ENCODE measurements around the gene CYB561.
A peak's percentile ranks its signal among the peaks of the same experiment; 100 is the strongest.

Gene CYB561

DNA sequence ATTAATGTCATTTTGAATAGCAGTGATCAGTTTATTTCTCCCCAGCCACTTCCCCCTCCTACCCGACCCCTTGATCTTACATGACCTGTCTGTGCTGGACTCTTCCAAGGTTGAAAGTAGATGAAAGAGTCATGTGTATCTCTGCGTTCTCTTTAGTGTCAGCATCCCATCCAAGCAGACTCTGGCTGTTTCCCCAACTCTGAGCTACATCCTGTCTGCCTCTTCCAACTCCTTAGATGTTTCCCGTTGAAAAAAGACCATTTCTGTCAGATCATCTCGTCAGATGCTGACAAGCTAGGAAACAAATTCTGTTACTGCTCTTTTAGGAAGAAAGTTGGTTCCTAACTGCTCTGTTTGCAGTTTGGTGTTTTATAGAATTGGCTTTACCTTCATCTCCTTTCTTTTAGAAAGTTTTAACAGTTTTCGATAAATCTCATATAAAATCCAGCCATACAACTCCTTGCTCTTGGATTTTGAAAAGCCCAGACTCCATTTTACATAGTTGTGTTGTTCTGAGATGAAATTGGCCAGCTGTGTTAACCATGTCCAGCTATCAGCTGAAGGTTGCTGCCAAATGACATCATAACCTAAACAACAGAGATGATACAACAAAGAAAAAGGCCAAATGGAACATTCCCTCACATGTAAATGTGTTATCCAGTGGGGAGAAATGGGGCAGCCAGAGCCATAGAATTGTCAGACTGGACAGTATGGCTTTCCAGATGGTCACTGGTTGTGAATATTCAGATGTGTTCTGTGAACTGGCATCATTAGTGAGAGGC is 43.5 kb downstream of the CYB561 start (continued):
- peak; percentile 28; the same call in 1 of the 2 replicates for TF ChIP-seq PRDM10 (tag by site-specific recombination; IDR thresholded peaks at IDR 0.05)
- TF ChIP-seq KLF8 (tag by site-specific recombination; IDR thresholded peaks at IDR 0.05): no peak

DNA sequence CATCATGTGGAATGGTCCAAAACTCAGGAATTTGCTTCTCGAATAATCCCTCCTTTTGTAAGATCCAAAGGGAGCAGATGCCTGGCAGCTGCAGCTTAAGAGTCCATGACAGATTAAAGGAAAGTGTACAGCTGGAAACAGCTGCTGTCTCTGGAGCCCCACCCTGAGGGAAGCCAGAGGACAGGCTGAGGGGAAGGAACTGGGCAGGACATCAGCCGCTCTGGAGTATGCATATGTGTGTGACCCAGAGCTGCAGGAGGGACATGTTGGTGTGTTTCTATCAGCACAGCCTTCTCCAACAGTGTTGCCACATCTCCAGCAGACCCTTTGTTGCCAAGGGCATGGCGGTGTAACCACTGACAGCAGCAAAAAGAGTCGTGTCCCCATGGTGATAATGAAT is 46.2 kb downstream of the CYB561 start:
- Histone ChIP-seq H3K36me3 (ENCODE audit: control insufficient read depth in 2 of 2, insufficient read depth in 1 of 2, low read length in 2 of 2) (peaks cover 0 to 31% of the 10 kb centered on the region in 2 experiments; a peak in 1 of 3 replicates), H3K4me1 (ENCODE audit: control insufficient read depth, insufficient read depth, low read length) (no peaks in the 10 kb centered on the region), H3K27ac (ENCODE audit: extremely low read depth, low read depth, low read length) (no peak overlapping the region), H3K4me3 (ENCODE audit: low read depth, low read length) (no peak overlapping the region), H3K9me3 (ENCODE audit: control insufficient read depth, insufficient read depth, low read depth, low read length) (no peaks in the 10 kb centered on the region)
- no peak for TF ChIP-seq KLF10 (tag by site-specific recombination; IDR thresholded peaks at IDR 0.05)
- CTCF ChIA-PET: interaction anchor here (0.6 to 1.0 kb wide), 2 partner anchors 10 to 213 kb away, joined by 3 to 4 read pairs; no protein-coding TSS in a partner anchor
- POLR2A ChIA-PET: no interaction called here

GRCh38 chr17:63399316-63399715 is 46.8 kb downstream of the CYB561 start:
- no peak overlapping the region for H3K4me3 ChIP-seq (ENCODE audit: low read depth, low read length)
- no peak for TF ChIP-seq ZNF76 (tag by site-specific recombination; IDR thresholded peaks at IDR 0.05; ENCODE audit: borderline replicate concordance, low read depth)
- TF ChIP-seq ZNF544 (tag by site-specific recombination; IDR thresholded peaks at IDR 0.05): no peak
- no peak for TF ChIP-seq ZNF146 (tag by site-specific recombination; IDR thresholded peaks at IDR 0.05)
- no peak for TF ChIP-seq KLF7 (tag by site-specific recombination; IDR thresholded peaks at IDR 0.05; ENCODE audit: borderline replicate concordance)
- TF ChIP-seq ZNF701 (tag by site-specific recombination; IDR thresholded peaks at IDR 0.05): no peak
- no peak for TF ChIP-seq ZEB2 (tag by site-specific recombination; IDR thresholded peaks at IDR 0.05)
- TF ChIP-seq, protein P1, sequence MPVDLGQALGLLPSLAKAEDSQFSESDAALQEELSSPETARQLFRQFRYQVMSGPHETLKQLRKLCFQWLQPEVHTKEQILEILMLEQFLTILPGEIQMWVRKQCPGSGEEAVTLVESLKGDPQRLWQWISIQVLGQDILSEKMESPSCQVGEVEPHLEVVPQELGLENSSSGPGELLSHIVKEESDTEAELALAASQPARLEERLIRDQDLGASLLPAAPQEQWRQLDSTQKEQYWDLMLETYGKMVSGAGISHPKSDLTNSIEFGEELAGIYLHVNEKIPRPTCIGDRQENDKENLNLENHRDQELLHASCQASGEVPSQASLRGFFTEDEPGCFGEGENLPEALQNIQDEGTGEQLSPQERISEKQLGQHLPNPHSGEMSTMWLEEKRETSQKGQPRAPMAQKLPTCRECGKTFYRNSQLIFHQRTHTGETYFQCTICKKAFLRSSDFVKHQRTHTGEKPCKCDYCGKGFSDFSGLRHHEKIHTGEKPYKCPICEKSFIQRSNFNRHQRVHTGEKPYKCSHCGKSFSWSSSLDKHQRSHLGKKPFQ (tag by site-specific recombination; IDR thresholded peaks at IDR 0.05): no peak
- TF ChIP-seq SETDB1 (IDR thresholded peaks at IDR 0.05; ENCODE audit: insufficient read length, low read length): no peak
- no peak for TF ChIP-seq ZNF664 (tag by site-specific recombination; IDR thresholded peaks at IDR 0.05)
- TF ChIP-seq ZBTB21 (tag by site-specific recombination; IDR thresholded peaks at IDR 0.05): no peak
- TF ChIP-seq ZNF792 (tag by site-specific recombination; IDR thresholded peaks at IDR 0.05): no peak
- TF ChIP-seq, protein P2, sequence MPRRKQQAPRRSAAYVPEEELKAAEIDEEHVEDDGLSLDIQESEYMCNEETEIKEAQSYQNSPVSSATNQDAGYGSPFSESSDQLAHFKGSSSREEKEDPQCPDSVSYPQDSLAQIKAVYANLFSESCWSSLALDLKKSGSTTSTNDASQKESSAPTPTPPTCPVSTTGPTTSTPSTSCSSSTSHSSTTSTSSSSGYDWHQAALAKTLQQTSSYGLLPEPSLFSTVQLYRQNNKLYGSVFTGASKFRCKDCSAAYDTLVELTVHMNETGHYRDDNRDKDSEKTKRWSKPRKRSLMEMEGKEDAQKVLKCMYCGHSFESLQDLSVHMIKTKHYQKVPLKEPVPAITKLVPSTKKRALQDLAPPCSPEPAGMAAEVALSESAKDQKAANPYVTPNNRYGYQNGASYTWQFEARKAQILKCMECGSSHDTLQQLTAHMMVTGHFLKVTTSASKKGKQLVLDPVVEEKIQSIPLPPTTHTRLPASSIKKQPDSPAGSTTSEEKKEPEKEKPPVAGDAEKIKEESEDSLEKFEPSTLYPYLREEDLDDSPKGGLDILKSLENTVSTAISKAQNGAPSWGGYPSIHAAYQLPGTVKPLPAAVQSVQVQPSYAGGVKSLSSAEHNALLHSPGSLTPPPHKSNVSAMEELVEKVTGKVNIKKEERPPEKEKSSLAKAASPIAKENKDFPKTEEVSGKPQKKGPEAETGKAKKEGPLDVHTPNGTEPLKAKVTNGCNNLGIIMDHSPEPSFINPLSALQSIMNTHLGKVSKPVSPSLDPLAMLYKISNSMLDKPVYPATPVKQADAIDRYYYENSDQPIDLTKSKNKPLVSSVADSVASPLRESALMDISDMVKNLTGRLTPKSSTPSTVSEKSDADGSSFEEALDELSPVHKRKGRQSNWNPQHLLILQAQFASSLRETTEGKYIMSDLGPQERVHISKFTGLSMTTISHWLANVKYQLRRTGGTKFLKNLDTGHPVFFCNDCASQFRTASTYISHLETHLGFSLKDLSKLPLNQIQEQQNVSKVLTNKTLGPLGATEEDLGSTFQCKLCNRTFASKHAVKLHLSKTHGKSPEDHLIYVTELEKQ (tag by site-specific recombination; IDR thresholded peaks at IDR 0.05; ENCODE audit: borderline replicate concordance): no peak
- no peak for TF ChIP-seq KLF16 (tag by site-specific recombination; IDR thresholded peaks at IDR 0.05)
- no peak for TF ChIP-seq ZNF785 (tag by site-specific recombination; IDR thresholded peaks at IDR 0.05)
- TF ChIP-seq, protein P3, sequence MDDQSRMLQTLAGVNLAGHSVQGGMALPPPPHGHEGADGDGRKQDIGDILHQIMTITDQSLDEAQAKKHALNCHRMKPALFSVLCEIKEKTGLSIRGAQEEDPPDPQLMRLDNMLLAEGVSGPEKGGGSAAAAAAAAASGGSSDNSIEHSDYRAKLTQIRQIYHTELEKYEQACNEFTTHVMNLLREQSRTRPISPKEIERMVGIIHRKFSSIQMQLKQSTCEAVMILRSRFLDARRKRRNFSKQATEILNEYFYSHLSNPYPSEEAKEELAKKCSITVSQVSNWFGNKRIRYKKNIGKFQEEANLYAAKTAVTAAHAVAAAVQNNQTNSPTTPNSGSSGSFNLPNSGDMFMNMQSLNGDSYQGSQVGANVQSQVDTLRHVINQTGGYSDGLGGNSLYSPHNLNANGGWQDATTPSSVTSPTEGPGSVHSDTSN (CRISPR knock-in tag; IDR thresholded peaks at IDR 0.05): no peak
- no peak for TF ChIP-seq OVOL3 (tag by site-specific recombination; IDR thresholded peaks at IDR 0.05)
- no peak for TF ChIP-seq KLF1 (tag by site-specific recombination; IDR thresholded peaks at IDR 0.05)
- H3K4me1 ChIP-seq (ENCODE audit: control insufficient read depth, insufficient read depth, low read length): no peaks in the 10 kb centered on the region
- peaks cover 0 to 33% of the 10 kb centered on the region in 2 experiments; a peak in 1 of 3 replicates for H3K36me3 ChIP-seq (ENCODE audit: control insufficient read depth in 2 of 2, insufficient read depth in 1 of 2, low read length in 2 of 2)
- CTCF ChIA-PET: no interaction called here
- H3K27ac ChIP-seq (ENCODE audit: extremely low read depth, low read depth, low read length): no peak overlapping the region
- no peaks in the 10 kb centered on the region for H3K9me3 ChIP-seq (ENCODE audit: control insufficient read depth, insufficient read depth, low read depth, low read length)
- POLR2A ChIA-PET: no interaction called here
